HUES48 (cell line): Measurements from ENCODE around the gene ANAPC16.
A peak's percentile ranks its signal among the peaks of the same experiment; 100 is the strongest.

ENCODE experiments used
- H3K27ac ChIP-seq: one replicate; pipeline ENCODE4 v1.7.0; 2013; ENCODE audit warnings: low read depth, low read length, inconsistent platforms
- H3K27me3 ChIP-seq: 2 replicates; pipeline ENCODE4 v1.6.1; 2013; ENCODE audit warnings: mild to moderate bottlenecking, low read length; ENCODE audit not compliant: control insufficient read depth, insufficient read depth
- H3K36me3 ChIP-seq: 2 replicates; pipeline ENCODE4 v1.6.1; 2013; ENCODE audit warnings: low read length; ENCODE audit not compliant: control insufficient read depth, insufficient read depth
- H3K4me1 ChIP-seq: 2 replicates; pipeline ENCODE4 v1.6.1; 2013; ENCODE audit warnings: mild to moderate bottlenecking, low read length; ENCODE audit not compliant: control insufficient read depth, insufficient read depth
- H3K4me3 ChIP-seq: 2 replicates; pipeline ENCODE4 v1.5.1; 2013; ENCODE audit warnings: mild to moderate bottlenecking, low read depth, low read length
- H3K9ac ChIP-seq: 2 replicates; pipeline ENCODE4 v1.6.1; 2013; ENCODE audit warnings: mild to moderate bottlenecking, low read depth, low read length, moderate library complexity
- H3K9me3 ChIP-seq: 2 replicates; pipeline ENCODE4 v1.6.1; 2013; ENCODE audit warnings: low read length; ENCODE audit not compliant: control insufficient read depth, insufficient read depth

Gene ANAPC16

GRCh38 chr10:72215611-72216549 lies at the start of gene ANAPC16, which contains the start of gene ASCC1:
Gene ANAPC16 (plus strand): TSS chr10:72216012. CDS start chr10:72223915, 7,903 bp downstream.
Gene ASCC1 (minus strand): TSS chr10:72216276. CDS start chr10:72213298, 2,978 bp downstream.
- Histone ChIP-seq H3K4me3 (peak within 1 kb of the TSS; percentile 91), H3K4me1 (0 out of 2 replicates have a peak, but pooled peaks cover 9% of the 10 kb centered on the region), H3K9ac (peak within 1 kb of the TSS; percentile 98), H3K27ac (peak within 1 kb of the TSS; percentile 97), H3K36me3 (peaks cover 13% of the 10 kb centered on the region), H3K27me3 (no peaks in the 10 kb centered on the region), H3K9me3 (no peaks in the 10 kb centered on the region)

- Histone ChIP-seq H3K27ac (no peak overlapping the region), H3K9ac (no peak overlapping the region), H3K36me3 (no peaks in the 10 kb centered on the region), H3K27me3 (no peaks in the 10 kb centered on the region), H3K9me3 (no peaks in the 10 kb centered on the region), H3K4me1 (no peaks in the 10 kb centered on the region), H3K4me3 (no peak overlapping the region)
These were observed 48.7 kb upstream of the ANAPC16 start for GRCh38 chr10:72167118-72167517.

GRCh38 chr10:72170263-72170662 lies 45.5 kb upstream of the ANAPC16 start:
- Histone ChIP-seq H3K4me1 (no peaks in the 10 kb centered on the region), H3K4me3 (no peak overlapping the region), H3K9ac (no peak overlapping the region), H3K27me3 (no peaks in the 10 kb centered on the region), H3K36me3 (no peaks in the 10 kb centered on the region), H3K27ac (peak overlapping the region; percentile 61), H3K9me3 (no peaks in the 10 kb centered on the region)

GRCh38 chr10:72170733-72171132 lies 45.1 kb upstream of the ANAPC16 start:
- H3K27ac ChIP-seq, result peak overlapping the region; percentile 61
- H3K4me1 ChIP-seq, result no peaks in the 10 kb centered on the region
- H3K4me3 ChIP-seq, result no peak overlapping the region

GRCh38 chr10:72171175-72171630 lies 44.6 kb upstream of the ANAPC16 start:
- Histone ChIP-seq H3K36me3 (no peaks in the 10 kb centered on the region), H3K27ac (no peak overlapping the region), H3K4me1 (no peaks in the 10 kb centered on the region), H3K27me3 (no peaks in the 10 kb centered on the region), H3K4me3 (no peak overlapping the region), H3K9me3 (no peaks in the 10 kb centered on the region), H3K9ac (no peak overlapping the region)

More at GRCh38 chr10:72170733-72171132, 45.1 kb upstream of the ANAPC16 start:
- Histone ChIP-seq H3K36me3 (no peaks in the 10 kb centered on the region), H3K27me3 (no peaks in the 10 kb centered on the region), H3K9ac (no peak overlapping the region), H3K9me3 (no peaks in the 10 kb centered on the region)

GRCh38 chr10:72173262-72173618 lies 42.6 kb upstream of the ANAPC16 start:
- H3K9ac ChIP-seq, result no peak overlapping the region
- no peaks in the 10 kb centered on the region for H3K27me3 ChIP-seq
- no peaks in the 10 kb centered on the region for H3K9me3 ChIP-seq
- no peak overlapping the region for H3K27ac ChIP-seq
- H3K4me1 ChIP-seq, result no peaks in the 10 kb centered on the region
- no peak overlapping the region for H3K4me3 ChIP-seq
- peaks cover 4% of the 10 kb centered on the region; the same call in 1 of the 2 replicates for H3K36me3 ChIP-seq

GRCh38 chr10:72173619-72174296 lies 42.1 kb upstream of the ANAPC16 start:
- Histone ChIP-seq H3K9ac (no peak overlapping the region), H3K36me3 (peaks cover 8% of the 10 kb centered on the region; the same call in 1 of the 2 replicates), H3K9me3 (no peaks in the 10 kb centered on the region), H3K27ac (no peak overlapping the region), H3K27me3 (no peaks in the 10 kb centered on the region), H3K4me1 (no peaks in the 10 kb centered on the region), H3K4me3 (no peak overlapping the region)

GRCh38 chr10:72174297-72174662 lies 41.5 kb upstream of the ANAPC16 start:
- H3K27me3 ChIP-seq, result no peaks in the 10 kb centered on the region
- no peak overlapping the region for H3K27ac ChIP-seq
- H3K4me3 ChIP-seq, result no peak overlapping the region
- no peak overlapping the region for H3K9ac ChIP-seq
- H3K9me3 ChIP-seq, result no peaks in the 10 kb centered on the region
- no peaks in the 10 kb centered on the region for H3K4me1 ChIP-seq
- H3K36me3 ChIP-seq, result peaks cover 8% of the 10 kb centered on the region; the same call in 1 of the 2 replicates

- no peak overlapping the region for H3K27ac ChIP-seq
- H3K36me3 ChIP-seq, result peaks cover 8% of the 10 kb centered on the region; the same call in 1 of the 2 replicates
- H3K4me3 ChIP-seq, result no peak overlapping the region
- no peaks in the 10 kb centered on the region for H3K4me1 ChIP-seq
- no peaks in the 10 kb centered on the region for H3K27me3 ChIP-seq
- H3K9me3 ChIP-seq, result no peaks in the 10 kb centered on the region
- H3K9ac ChIP-seq, result no peak overlapping the region
These were observed 40.7 kb upstream of the ANAPC16 start for GRCh38 chr10:72175149-72175548.

- no peaks in the 10 kb centered on the region for H3K9me3 ChIP-seq
- H3K9ac ChIP-seq, result no peak overlapping the region
- H3K27ac ChIP-seq, result no peak overlapping the region
- peaks cover 8% of the 10 kb centered on the region; the same call in 1 of the 2 replicates for H3K36me3 ChIP-seq
- no peaks in the 10 kb centered on the region for H3K4me1 ChIP-seq
- H3K27me3 ChIP-seq, result no peaks in the 10 kb centered on the region
- no peak overlapping the region for H3K4me3 ChIP-seq
These were observed 39.1 kb upstream of the ANAPC16 start for GRCh38 chr10:72176701-72177100.

GRCh38 chr10:72177454-72177853 lies 38.4 kb upstream of the ANAPC16 start:
- no peak overlapping the region for H3K4me3 ChIP-seq
- no peak overlapping the region for H3K27ac ChIP-seq
- H3K27me3 ChIP-seq, result no peaks in the 10 kb centered on the region
- H3K9ac ChIP-seq, result no peak overlapping the region
- no peaks in the 10 kb centered on the region for H3K9me3 ChIP-seq
- H3K36me3 ChIP-seq, result peaks cover 8% of the 10 kb centered on the region; the same call in 1 of the 2 replicates
- H3K4me1 ChIP-seq, result no peaks in the 10 kb centered on the region
